H9 (cell line): ENCODE results near the gene PRKCZ. TPM values are rescaled to one million over a fixed set of nuclear protein-coding genes. Genes with fewer than 3 reads are reported as not detected.

Source experiments
- DNase-seq: peaks from one replicate; pipeline ENCODE4 v3.0.0-alpha.2; 2017
- H2AFZ ChIP-seq: one replicate; pipeline ENCODE4 v1.6.1; 2013; ENCODE audit warnings: mild to moderate bottlenecking, low read length, control low read depth, moderate library complexity
- H2AK5ac ChIP-seq: 2 replicates; pipeline ENCODE4 v1.6.1; 2013; ENCODE audit warnings: low read length, control low read depth, mixed read lengths; ENCODE audit not compliant: insufficient read length
- H2BK120ac ChIP-seq: one replicate; pipeline ENCODE4 v1.6.1; 2013; ENCODE audit warnings: low read depth, mild to moderate bottlenecking, low read length, control low read depth, inconsistent platforms; ENCODE audit not compliant: poor library complexity, severe bottlenecking
- H2BK12ac ChIP-seq: 2 replicates; pipeline ENCODE4 v1.6.1; 2013; ENCODE audit warnings: low read length, control low read depth, mixed read lengths, low read depth; ENCODE audit not compliant: insufficient read length
- H2BK15ac ChIP-seq: 2 replicates; pipeline ENCODE4 v1.6.1; 2013; ENCODE audit warnings: low read depth, low read length, control low read depth
- H2BK20ac ChIP-seq: one replicate; pipeline ENCODE4 v1.6.1; 2013; ENCODE audit warnings: low read depth, mild to moderate bottlenecking, low read length, control low read depth, inconsistent platforms; ENCODE audit not compliant: poor library complexity, severe bottlenecking
- H2BK5ac ChIP-seq: 2 replicates; pipeline ENCODE4 v1.6.1; 2013; ENCODE audit warnings: low read length, control low read depth, mixed read lengths; ENCODE audit not compliant: insufficient read length
- H3K14ac ChIP-seq: 2 replicates; pipeline ENCODE4 v1.6.1; 2013; ENCODE audit warnings: low read length, control low read depth; ENCODE audit not compliant: insufficient read depth
- H3K18ac ChIP-seq: 2 replicates; pipeline ENCODE4 v1.6.1; 2013; ENCODE audit warnings: low read depth, mild to moderate bottlenecking, mixed read lengths, low read length, control low read depth; ENCODE audit not compliant: insufficient read length
- H3K23ac ChIP-seq: 2 replicates; pipeline ENCODE4 v1.6.1; 2013; ENCODE audit warnings: low read length, control low read depth, mixed read lengths, low read depth; ENCODE audit not compliant: insufficient read length
- H3K23me2 ChIP-seq: 2 replicates; pipeline ENCODE4 v1.6.1; 2013; ENCODE audit warnings: low read depth, mild to moderate bottlenecking, mixed read lengths, low read length, control low read depth; ENCODE audit not compliant: insufficient read length, poor library complexity, severe bottlenecking
- H3K27ac ChIP-seq: 2 replicates; pipeline ENCODE4 v1.5.1; 2013; ENCODE audit warnings: low read length, control low read depth, mixed read lengths, low read depth; ENCODE audit not compliant: insufficient read length
- H3K27me3 ChIP-seq: 2 replicates; pipeline ENCODE4 v1.6.1; 2013; ENCODE audit warnings: low read length, control low read depth, inconsistent platforms; ENCODE audit not compliant: insufficient read depth
- H3K4ac ChIP-seq: 2 replicates; pipeline ENCODE4 v1.6.1; 2013; ENCODE audit warnings: low read depth, mild to moderate bottlenecking, control low read depth, inconsistent platforms, low read length, moderate library complexity
- H3K4me1 ChIP-seq: 2 replicates; pipeline ENCODE4 v1.6.1; 2013; ENCODE audit warnings: low read length, control low read depth, inconsistent platforms; ENCODE audit not compliant: insufficient read depth
- H3K4me2 ChIP-seq: 2 replicates; pipeline ENCODE4 v1.6.1; 2013; ENCODE audit warnings: low read length, control low read depth, mixed read lengths; ENCODE audit not compliant: insufficient read length, insufficient read depth
- H3K56ac ChIP-seq: 2 replicates; pipeline ENCODE4 v1.6.1; 2013; ENCODE audit warnings: low read depth, mild to moderate bottlenecking, mixed read lengths, low read length, control low read depth; ENCODE audit not compliant: insufficient read length
- H3K79me1 ChIP-seq: 2 replicates; pipeline ENCODE4 v1.6.1; 2013; ENCODE audit warnings: low read depth, mild to moderate bottlenecking, moderate library complexity, low read length, control low read depth, inconsistent platforms; ENCODE audit not compliant: insufficient read depth, poor library complexity, severe bottlenecking
- H3K79me2 ChIP-seq: 2 replicates; pipeline ENCODE4 v1.6.1; 2013; ENCODE audit warnings: low read length, control low read depth, inconsistent platforms; ENCODE audit not compliant: insufficient read depth
- H3K9ac ChIP-seq: 2 replicates; pipeline ENCODE4 v1.6.1; 2013; ENCODE audit warnings: low read length, control low read depth, mixed read lengths; ENCODE audit not compliant: insufficient read length; ENCODE audit errors: extremely low read depth
- H3K9me3 ChIP-seq: one replicate; pipeline ENCODE4 v1.6.1; 2013; ENCODE audit warnings: low read depth, low read length, inconsistent platforms; ENCODE audit not compliant: control insufficient read depth
- H3T11ph ChIP-seq: one replicate; pipeline ENCODE4 v1.6.1; 2013; ENCODE audit warnings: mild to moderate bottlenecking, low read length, control low read depth, inconsistent platforms
- H4K20me1 ChIP-seq: one replicate; pipeline ENCODE4 v1.6.1; 2013; ENCODE audit not compliant: control insufficient read depth, insufficient read length, insufficient read depth
- H4K5ac ChIP-seq: 2 replicates; pipeline ENCODE4 v1.6.1; 2013; ENCODE audit warnings: low read depth, mild to moderate bottlenecking, mixed read lengths, low read length, control low read depth; ENCODE audit not compliant: insufficient read length
- H4K8ac ChIP-seq: replicated peaks from 2 replicates; pipeline ENCODE4 v1.6.1; 2013; ENCODE audit warnings: low read length, control low read depth, mixed read lengths, low read depth; ENCODE audit not compliant: insufficient read length
- H4K91ac ChIP-seq: 2 replicates; pipeline ENCODE4 v1.6.1; 2013; ENCODE audit warnings: low read depth, mild to moderate bottlenecking, moderate library complexity, mixed read lengths, low read length, control low read depth; ENCODE audit not compliant: insufficient read length
- H3K27ac Mint-ChIP-seq, 3 experiments: 2 replicates in 2 of 3; 3 replicates in 1 of 3; pipeline ENCODE4 v1.8.0; 2020 to 2021; ENCODE audit warnings: mixed read lengths in 3 of 3, mild to moderate bottlenecking in 1 of 3, moderate library complexity in 1 of 3
- H3K27me3 Mint-ChIP-seq: 2 replicates; pipeline ENCODE4 v1.8.0; 2021; ENCODE audit warnings: low read depth, mild to moderate bottlenecking, moderate library complexity, mixed read lengths
- H3K36me3 Mint-ChIP-seq, 3 experiments: 2 replicates in 2 of 3; 3 replicates in 1 of 3; pipeline ENCODE4 v1.8.0; 2020 to 2021; ENCODE audit warnings: low read depth in 3 of 3, mixed read lengths in 3 of 3; ENCODE audit not compliant: insufficient read depth in 1 of 3
- H3K4me1 Mint-ChIP-seq, 2 experiments: 2 replicates each; pipeline ENCODE4 v1.8.0; 2020; ENCODE audit warnings: mixed read lengths in 2 of 2
- H3K4me3 Mint-ChIP-seq, 2 experiments: 2 replicates in 1 of 2; 3 replicates in 1 of 2; pipeline ENCODE4 v1.8.0; 2020 to 2021; ENCODE audit warnings: mild to moderate bottlenecking in 2 of 2, mixed read lengths in 2 of 2, moderate library complexity in 1 of 2
- H3K9me3 Mint-ChIP-seq, 2 experiments: 2 replicates in 1 of 2; 3 replicates in 1 of 2; pipeline ENCODE4 v1.8.0; 2020; ENCODE audit warnings: mild to moderate bottlenecking in 2 of 2, mixed read lengths in 2 of 2, moderate library complexity in 1 of 2
- CTCF ChIP-seq: fragments of 200-600 bp; sonication (generic); conservative IDR thresholded peaks from 3 replicates; pipeline ENCODE4 v1.8.0; 2021; ENCODE audit warnings: antibody characterized with exemption, mild to moderate bottlenecking
- WGBS: extraction: QIAGEN DNeasy Blood & Tissue Kit; methylation state at CpG from one replicate; pipeline ENCODE4 v1.1.7; 2013; ENCODE audit warnings: missing lambda C conversion rate, low lambda C conversion rate, mixed read lengths; ENCODE audit not compliant: insufficient read length; ENCODE audit errors: extremely low coverage; 5-methylcytosine and 5-hydroxymethylcytosine counted together
- total RNA-seq: library from RNA; stranded (reverse); gene quantifications from 2 replicates; pipeline ENCODE4 v1.2.1, GENCODE V29; 2021

The PRKCZ gene
- total RNA-seq, 1 experiment from 2014 or later, result 48.4 TPM

- H3K27ac Mint-ChIP-seq, result no peak overlapping the region
- no peak overlapping the region for H3T11ph ChIP-seq
- H3K27me3 ChIP-seq, result no peaks in the 10 kb centered on the region
- no peaks in the 10 kb centered on the region for H3K79me2 ChIP-seq
- no peak overlapping the region; a peak in 1 of 5 replicates for H3K4me3 Mint-ChIP-seq
- H4K5ac ChIP-seq, result no peak overlapping the region
- no peaks in the 10 kb centered on the region for H3K9me3 Mint-ChIP-seq
- H3K79me1 ChIP-seq, result no peaks in the 10 kb centered on the region
- no peaks in the 10 kb centered on the region for H4K20me1 ChIP-seq
- H3K18ac ChIP-seq, result no peak overlapping the region
- no peak overlapping the region for H2AK5ac ChIP-seq
- no peak overlapping the region for H3K56ac ChIP-seq
- DNase-seq, result no peak
- no peak overlapping the region for H3K14ac ChIP-seq
- H3K23ac ChIP-seq, result no peak overlapping the region
- no peak overlapping the region; the same call in 1 of the 2 replicates for H2BK15ac ChIP-seq
- H2BK20ac ChIP-seq, result no peak overlapping the region
- no peak overlapping the region for H4K91ac ChIP-seq
- peaks cover 0 to 15% (median 9%) of the 10 kb centered on the region in 3 experiments; a peak in 2 of 7 replicates for H3K36me3 Mint-ChIP-seq
- H3K27ac ChIP-seq, result no peak overlapping the region
- no peak overlapping the region for H3K9ac ChIP-seq
- no peak overlapping the region for H2BK12ac ChIP-seq
- no peak overlapping the region for H4K8ac ChIP-seq
- H3K23me2 ChIP-seq, result no peaks in the 10 kb centered on the region
- no peaks in the 10 kb centered on the region for H3K4me1 ChIP-seq
- H3K4me2 ChIP-seq, result no peak overlapping the region
- H3K9me3 ChIP-seq, result no peaks in the 10 kb centered on the region
- no peak overlapping the region for H2BK120ac ChIP-seq
- H2BK5ac ChIP-seq, result no peak overlapping the region
- WGBS, result no CpG with 5 or more reads among the region's 24 CpGs
- no peak for TF ChIP-seq CTCF
- no peak overlapping the region for H3K4ac ChIP-seq
- H2AFZ ChIP-seq, result no peak overlapping the region
- no peaks in the 10 kb centered on the region for H3K27me3 Mint-ChIP-seq
- H3K4me1 Mint-ChIP-seq, result peaks cover under 1 to 2% of the 10 kb centered on the region in 2 experiments; a peak in 2 of 4 replicates
Measured at GRCh38 chr1:2109581-2110021, 59.4 kb downstream of the PRKCZ start.
